Neural cell (in vitro differentiated cells): ENCODE results near the gene TLE7. TPM values are rescaled to one million over a fixed set of nuclear protein-coding genes. Genes with fewer than 3 reads are reported as not detected.

Experiments
- H2AFZ ChIP-seq: fragments of 200-600, 300-800 bp; sonication (generic), shearing (Covaris generic); 2 replicates; pipeline ENCODE4 v1.6.0; 2014; ENCODE audit warnings: low read depth, mild to moderate bottlenecking, antibody characterized with exemption, low read length, moderate library complexity
- H3F3A ChIP-seq: fragments of 200-600 bp; shearing (Covaris generic); 2 replicates; pipeline ENCODE4 v1.6.1; 2016; ENCODE audit warnings: mild to moderate bottlenecking, moderate library complexity, mixed read lengths, antibody characterized with exemption, low read length; ENCODE audit not compliant: insufficient read depth, poor library complexity, severe bottlenecking
- H3K27ac ChIP-seq: fragments of 200-600, 300-800 bp; sonication (generic), shearing (Covaris generic); 2 replicates; pipeline ENCODE4 v1.5.1; 2014; ENCODE audit warnings: mild to moderate bottlenecking, low read length, moderate library complexity
- H3K27me3 ChIP-seq: fragments of 300-800, 200-600 bp; sonication (generic), shearing (Covaris generic); 2 replicates; pipeline ENCODE4 v1.6.0; 2014; ENCODE audit warnings: mild to moderate bottlenecking, low read depth, low read length, moderate library complexity; ENCODE audit not compliant: insufficient read depth
- H3K36me3 ChIP-seq: fragments of 300-800, 200-600 bp; sonication (generic), shearing (Covaris generic); 2 replicates; pipeline ENCODE4 v1.5.1; 2014; ENCODE audit warnings: mild to moderate bottlenecking, antibody characterized with exemption, low read length, moderate library complexity; ENCODE audit not compliant: insufficient read depth
- H3K4me2 ChIP-seq: fragments of 300-800, 200-600 bp; sonication (generic), shearing (Covaris generic); 2 replicates; pipeline ENCODE4 v1.6.0; 2014; ENCODE audit warnings: mild to moderate bottlenecking, low read length
- H3K4me3 ChIP-seq: fragments of 300-800, 200-600 bp; sonication (generic), shearing (Covaris generic); 2 replicates; pipeline ENCODE4 v1.5.1; 2014; ENCODE audit warnings: mild to moderate bottlenecking, low read length, moderate library complexity
- H3K79me2 ChIP-seq: fragments of 200-600 bp; shearing (Covaris generic); replicated peaks from 2 replicates; pipeline ENCODE4 v1.6.0; 2014; ENCODE audit warnings: mild to moderate bottlenecking, low read length, moderate library complexity; ENCODE audit not compliant: insufficient read depth
- H3K9ac ChIP-seq: fragments of 300-800, 200-600 bp; sonication (generic), shearing (Covaris generic); 2 replicates; pipeline ENCODE4 v1.6.1; 2016; ENCODE audit warnings: mild to moderate bottlenecking, low read length, mixed read lengths
- H3K9me2 ChIP-seq: fragments of 200-600 bp; shearing (Covaris generic); 2 replicates; pipeline ENCODE4 v1.6.1; 2016; ENCODE audit warnings: mild to moderate bottlenecking, low read length, mixed read lengths; ENCODE audit not compliant: insufficient read depth
- H3K9me3 ChIP-seq: fragments of 200-600, 300-800 bp; sonication (generic), shearing (Covaris generic); 2 replicates; pipeline ENCODE4 v1.6.1; 2016; ENCODE audit warnings: mild to moderate bottlenecking, mixed run types, low read length, moderate library complexity, mixed read lengths
- H4K20me1 ChIP-seq: fragments of 200-600 bp; shearing (Covaris generic); 2 replicates; pipeline ENCODE4 v1.6.1; 2016; ENCODE audit warnings: mild to moderate bottlenecking, mixed run types; ENCODE audit not compliant: insufficient read depth
- CTCF ChIP-seq: fragments of 450-650 bp; IDR thresholded peaks from 2 replicates; pipeline ENCODE4 v1.5.1; 2014; ENCODE audit warnings: antibody characterized with exemption, mild to moderate bottlenecking, moderate library complexity; ENCODE audit not compliant: poor library complexity, severe bottlenecking
- EP300 ChIP-seq: fragments of 450-650 bp; conservative IDR thresholded peaks from 2 replicates; pipeline ENCODE4 v1.6.1; 2014; ENCODE audit warnings: antibody characterized with exemption, mild to moderate bottlenecking, moderate library complexity; ENCODE audit not compliant: poor library complexity, severe bottlenecking
- EZH2 ChIP-seq: fragments of 200-600, 300-800 bp; shearing (Covaris generic), sonication (generic); IDR thresholded peaks from 2 replicates; pipeline ENCODE4 v1.6.1; 2014; ENCODE audit warnings: antibody characterized with exemption, low read length, borderline replicate concordance, mild to moderate bottlenecking; ENCODE audit not compliant: insufficient read depth, poor library complexity, severe bottlenecking
- MXI1 ChIP-seq: fragments of 450-650 bp; conservative IDR thresholded peaks from 2 replicates; pipeline ENCODE4 v1.6.1; 2014; ENCODE audit warnings: antibody characterized with exemption, mild to moderate bottlenecking; ENCODE audit not compliant: poor library complexity, severe bottlenecking
- POLR2AphosphoS5 ChIP-seq: IDR thresholded peaks from 2 replicates; pipeline ENCODE4 v1.6.1; 2012
- RAD21 ChIP-seq: fragments of 450-650 bp; conservative IDR thresholded peaks from 2 replicates; pipeline ENCODE4 v1.6.1; 2014; ENCODE audit warnings: antibody characterized with exemption, mild to moderate bottlenecking, moderate library complexity
- REST ChIP-seq: IDR thresholded peaks from 2 replicates; pipeline ENCODE4 v1.6.1; 2012; ENCODE audit warnings: borderline replicate concordance
- SMC3 ChIP-seq: fragments of 450-650 bp; conservative IDR thresholded peaks from 2 replicates; pipeline ENCODE4 v1.6.1; 2014; ENCODE audit warnings: antibody characterized with exemption, mild to moderate bottlenecking, moderate library complexity; ENCODE audit not compliant: poor library complexity
- TAF1 ChIP-seq: IDR thresholded peaks from 2 replicates; pipeline ENCODE4 v1.6.1; 2012; ENCODE audit warnings: low read depth
- polyA plus RNA-seq: library from polyadenylated mRNA; depleted of rRNA; stranded (reverse); fragments of >200 nt; gene quantifications from 2 replicates; pipeline ENCODE4 v1.2.3, GENCODE V29; 2014

TLE7 gene
- polyA plus RNA-seq, 1 donor from 2014 or later = not detected

- Histone ChIP-seq H3K4me2 (peak overlapping the region; percentile 73), H3K79me2 (peaks cover 27% of the 10 kb centered on the region), H2AFZ (no peak overlapping the region), H3K27me3 (no peaks in the 10 kb centered on the region), H3K4me3 (peak overlapping the region; percentile 91), H3K27ac (no peak overlapping the region), H3K9me2 (no peaks in the 10 kb centered on the region), H3K9ac (peak overlapping the region; percentile 95), H3K9me3 (no peaks in the 10 kb centered on the region), H3F3A (no peaks in the 10 kb centered on the region), H3K36me3 (no peaks in the 10 kb centered on the region), H4K20me1 (no peaks in the 10 kb centered on the region)
- TF ChIP-seq EP300 = no peak
- no peak for TF ChIP-seq CTCF
- no peak for TF ChIP-seq SMC3
- TF ChIP-seq POLR2AphosphoS5 = no peak
- TF ChIP-seq EZH2 = no peak
- TF ChIP-seq REST = no peak
- TF ChIP-seq MXI1 = no peak
- TF ChIP-seq TAF1 = no peak
- no peak for TF ChIP-seq RAD21
These were observed 19.1 kb upstream of the TLE7 start for GRCh38 chr16:71460941-71461340.

GRCh38 chr16:71460236-71460635 lies 18.4 kb upstream of the TLE7 start:
- Histone ChIP-seq H3K79me2 (peaks cover 27% of the 10 kb centered on the region), H3K36me3 (no peaks in the 10 kb centered on the region), H3K9me3 (no peaks in the 10 kb centered on the region), H4K20me1 (no peaks in the 10 kb centered on the region), H3K9me2 (no peaks in the 10 kb centered on the region), H3F3A (no peaks in the 10 kb centered on the region), H3K4me2 (peak overlapping the region; percentile 73), H3K27me3 (no peaks in the 10 kb centered on the region), H3K27ac (no peak overlapping the region), H3K9ac (no peak overlapping the region), H3K4me3 (peak overlapping the region; percentile 91), H2AFZ (no peak overlapping the region)
- TF ChIP-seq RAD21 = no peak
- TF ChIP-seq REST = no peak
- no peak for TF ChIP-seq MXI1
- no peak for TF ChIP-seq POLR2AphosphoS5
- TF ChIP-seq EP300 = no peak
- no peak for TF ChIP-seq EZH2
- TF ChIP-seq TAF1 = no peak
- no peak for TF ChIP-seq CTCF
- TF ChIP-seq SMC3 = no peak
